ENCODE measurements around the gene FAAP20. TPM values are rescaled to one million over a fixed set of nuclear protein-coding genes. Genes with fewer than 3 reads are reported as not detected.
A peak's percentile ranks its signal among the peaks of the same experiment; 100 is the strongest.

FAAP20 gene
- total RNA-seq, 1 experiment from 2014 or later, result 133 TPM

- Mint-ChIP-seq H3K27ac (peak overlapping the region; percentile 92; the same call in 1 of the 2 replicates), H3K36me3 (peaks cover 34% of the 10 kb centered on the region), H3K4me3 (no peak overlapping the region), H3K9me3 (peaks cover 10% of the 10 kb centered on the region), H3K27me3 (ENCODE audit: low read depth) (no peaks in the 10 kb centered on the region), H3K4me1 (no peaks in the 10 kb centered on the region)
- POLR2A ChIA-PET, result no interaction called here
- CTCF ChIA-PET, result interaction anchor here (1.0 to 1.7 kb wide), 3 partner anchors 17 to 249 kb away, joined by 4 to 10 read pairs (median 5); no protein-coding TSS in a partner anchor
- TF ChIP-seq TP53 (CRISPR knock-in tag; IDR thresholded peaks at IDR 0.05) (no peak), AR (CRISPR knock-in tag; IDR thresholded peaks at IDR 0.05) (no peak), NR3C1 (CRISPR knock-in tag; conservative IDR thresholded peaks at IDR 0.05; ENCODE audit: low read depth) (no peak), NR1H2 (CRISPR knock-in tag; IDR thresholded peaks at IDR 0.05) (no peak)
- ATAC-seq (no peak), DNase-seq (ENCODE audit: low spot score) (no peak)
These were observed 36.7 kb downstream of the FAAP20 start for GRCh38 chr1:2157856-2158255.

- Mint-ChIP-seq H3K4me1 (no peaks in the 10 kb centered on the region), H3K9me3 (peaks cover 10% of the 10 kb centered on the region), H3K4me3 (no peak overlapping the region), H3K36me3 (peaks cover 36% of the 10 kb centered on the region), H3K27me3 (ENCODE audit: low read depth) (no peaks in the 10 kb centered on the region), H3K27ac (no peak overlapping the region)
- no peak for ATAC-seq
- DNase-seq (ENCODE audit: low spot score), result no peak
- ChIA-PET CTCF (interaction anchor here (1.4 to 1.7 kb wide), 3 partner anchors 17 to 224 kb away, joined by 4 to 10 read pairs (median 5); no protein-coding TSS in a partner anchor), POLR2A (no interaction called here)
- TF ChIP-seq JUN (CRISPR knock-in tag; IDR thresholded peaks at IDR 0.05), result no peak
- TF ChIP-seq ATF2 (CRISPR knock-in tag; IDR thresholded peaks at IDR 0.05; ENCODE audit: borderline replicate concordance, low read depth), result no peak
- TF ChIP-seq CREM (CRISPR knock-in tag; IDR thresholded peaks at IDR 0.05), result no peak
- no peak for TF ChIP-seq HMGA2 (CRISPR knock-in tag; IDR thresholded peaks at IDR 0.05)
- TF ChIP-seq ATF6 (CRISPR knock-in tag; IDR thresholded peaks at IDR 0.05), result no peak
- TF ChIP-seq ATF3 (CRISPR knock-in tag; conservative IDR thresholded peaks at IDR 0.05), result no peak
- TF ChIP-seq ZNF138 (CRISPR knock-in tag; conservative IDR thresholded peaks at IDR 0.05), result no peak
- no peak for TF ChIP-seq ESRRA (CRISPR knock-in tag; IDR thresholded peaks at IDR 0.05; ENCODE audit: borderline replicate concordance)
- TF ChIP-seq ZNF219 (CRISPR knock-in tag; IDR thresholded peaks at IDR 0.05; ENCODE audit: borderline replicate concordance), result no peak
- no peak for TF ChIP-seq FOXK1 (CRISPR knock-in tag; IDR thresholded peaks at IDR 0.05)
- no peak for TF ChIP-seq FOXP4 (CRISPR knock-in tag; IDR thresholded peaks at IDR 0.05)
- TF ChIP-seq TP53 (CRISPR knock-in tag; IDR thresholded peaks at IDR 0.05), result no peak
- TF ChIP-seq AFF4 (CRISPR knock-in tag; IDR thresholded peaks at IDR 0.05; ENCODE audit: borderline replicate concordance), result no peak
- TF ChIP-seq ZNF423 (CRISPR knock-in tag; IDR thresholded peaks at IDR 0.05), result no peak
- TF ChIP-seq MLX (CRISPR knock-in tag; IDR thresholded peaks at IDR 0.05), result no peak
- no peak for TF ChIP-seq AR (CRISPR knock-in tag; IDR thresholded peaks at IDR 0.05)
These were observed 37.7 kb downstream of the FAAP20 start for GRCh38 chr1:2156866-2157265.

Measured in WTC11 (cell line).